NCI-H187 treated with DMSO at 0.1 percent for 48 hours (cell line): ENCODE data around the gene GLIPR2.
"Not testable (repeated sequence)": the region's sequence is repeated elsewhere in the genome, so short reads cannot be mapped to it uniquely, and the experiment has no call there.

ENCODE experiments used
- DNase-seq: peaks from one replicate; lab custom pipeline; 2025; lab: John Stamatoyannopoulos, UW

The GLIPR2 gene

GRCh38 chr9:36144309-36145232, 8.0 kb downstream of the GLIPR2 start:
- no peak for DNase-seq

GRCh38 chr9:36145970-36146369, 9.4 kb downstream of the GLIPR2 start:
- DNase-seq, result no peak

GRCh38 chr9:36146651-36147050, 10.1 kb downstream of the GLIPR2 start:
- DNase-seq, result no peak

GRCh38 chr9:36147441-36148175, 11.1 kb downstream of the GLIPR2 start:
- DNase-seq, result no peak

GRCh38 chr9:36148311-36149051, 11.9 kb downstream of the GLIPR2 start:
- DNase-seq, result no peak

- DNase-seq, result no peak
Measured at GRCh38 chr9:36149197-36149596, 12.7 kb downstream of the GLIPR2 start.

- no peak for DNase-seq
Measured at GRCh38 chr9:36150574-36151315, 14.2 kb downstream of the GLIPR2 start.

GRCh38 chr9:36151316-36152210, 15.0 kb downstream of the GLIPR2 start:
- no peak for DNase-seq

GRCh38 chr9:36152741-36153438, 16.4 kb downstream of the GLIPR2 start:
- DNase-seq, result no peak

GRCh38 chr9:36153746-36154145, 17.2 kb downstream of the GLIPR2 start:
- DNase-seq, result no peak

- no peak for DNase-seq
Measured at GRCh38 chr9:36154331-36154952, 17.9 kb downstream of the GLIPR2 start.

- DNase-seq, result no peak
Measured at GRCh38 chr9:36156116-36156515, 19.6 kb downstream of the GLIPR2 start.

- DNase-seq, result no peak
Measured at GRCh38 chr9:36158122-36158521, 21.6 kb downstream of the GLIPR2 start.

- DNase-seq, result no peak
Measured at GRCh38 chr9:36158917-36159316, 22.4 kb downstream of the GLIPR2 start.

GRCh38 chr9:36159509-36159908, 23.0 kb downstream of the GLIPR2 start:
- DNase-seq, result not testable (repeated sequence)

- DNase-seq, result not testable (repeated sequence)
Measured at GRCh38 chr9:36160126-36160525, 23.6 kb downstream of the GLIPR2 start.

- DNase-seq, result no peak
Measured at GRCh38 chr9:36161187-36161586, 24.7 kb downstream of the GLIPR2 start.

GRCh38 chr9:36162211-36162738, 25.7 kb downstream of the GLIPR2 start:
- DNase-seq, result no peak

- no peak for DNase-seq
Measured at GRCh38 chr9:36163049-36163785, 26.7 kb downstream of the GLIPR2 start.
